KMS-11 (cell line): ENCODE measurements around the gene MEMO1.
"Not testable (repeated sequence)": the region's sequence is repeated elsewhere in the genome, so short reads cannot be mapped to it uniquely, and the experiment has no call there.

ENCODE experiments used
- H2AFZ ChIP-seq: fragments of 200-600 bp; sonication (generic); 2 replicates; pipeline ENCODE4 v1.6.1; 2016; ENCODE audit warnings: antibody characterized with exemption, mixed run types, low read depth
- H3K27ac ChIP-seq: fragments of 200-600 bp; sonication (generic); 2 replicates; pipeline ENCODE4 v1.6.1; 2016; ENCODE audit warnings: mild to moderate bottlenecking, mixed run types
- H3K27me3 ChIP-seq: fragments of 200-600 bp; sonication (generic); 2 replicates; pipeline ENCODE4 v1.6.1; 2017; ENCODE audit warnings: mild to moderate bottlenecking, low read depth, mixed run types, moderate library complexity; ENCODE audit not compliant: insufficient read depth
- H3K36me3 ChIP-seq: fragments of 200-600 bp; sonication (generic); 2 replicates; pipeline ENCODE4 v1.6.1; 2017; ENCODE audit warnings: mild to moderate bottlenecking, mixed run types; ENCODE audit not compliant: insufficient read depth
- H3K4me1 ChIP-seq: fragments of 200-600 bp; sonication (generic); 2 replicates; pipeline ENCODE4 v1.6.1; 2016; ENCODE audit warnings: mild to moderate bottlenecking, low read depth, mixed run types; ENCODE audit not compliant: poor library complexity, severe bottlenecking
- H3K4me2 ChIP-seq: fragments of 200-600 bp; sonication (generic); 2 replicates; pipeline ENCODE4 v1.7.0; 2016; ENCODE audit warnings: mild to moderate bottlenecking, mixed run types
- H3K4me3 ChIP-seq: fragments of 200-600 bp; sonication (generic); IDR thresholded peaks from 2 replicates; pipeline ENCODE4 v1.6.1; 2017; ENCODE audit warnings: low read depth, low read length, mixed read lengths; ENCODE audit not compliant: insufficient read depth
- H3K79me2 ChIP-seq: fragments of 200-600 bp; sonication (generic); 2 replicates; pipeline ENCODE4 v1.6.1; 2016; ENCODE audit warnings: low read depth, mixed run types; ENCODE audit not compliant: insufficient read depth
- H3K9ac ChIP-seq: fragments of 200-600 bp; sonication (generic); 2 replicates; pipeline ENCODE4 v1.6.1; 2016; ENCODE audit warnings: mild to moderate bottlenecking, mixed run types
- H4K20me1 ChIP-seq: fragments of 200-600 bp; sonication (generic); 2 replicates; pipeline ENCODE4 v1.6.1; 2016; ENCODE audit warnings: mild to moderate bottlenecking, mixed run types; ENCODE audit not compliant: insufficient read depth
- TF ChIP-seq, protein P1 (sequence below): fragments of 200-600 bp; sonication (generic); conservative IDR thresholded peaks from 2 replicates; pipeline ENCODE4 v1.6.1; 2017; ENCODE audit warnings: low read depth, mild to moderate bottlenecking, antibody characterized with exemption, low read length, moderate library complexity, mixed read lengths

The MEMO1 gene

DNA sequence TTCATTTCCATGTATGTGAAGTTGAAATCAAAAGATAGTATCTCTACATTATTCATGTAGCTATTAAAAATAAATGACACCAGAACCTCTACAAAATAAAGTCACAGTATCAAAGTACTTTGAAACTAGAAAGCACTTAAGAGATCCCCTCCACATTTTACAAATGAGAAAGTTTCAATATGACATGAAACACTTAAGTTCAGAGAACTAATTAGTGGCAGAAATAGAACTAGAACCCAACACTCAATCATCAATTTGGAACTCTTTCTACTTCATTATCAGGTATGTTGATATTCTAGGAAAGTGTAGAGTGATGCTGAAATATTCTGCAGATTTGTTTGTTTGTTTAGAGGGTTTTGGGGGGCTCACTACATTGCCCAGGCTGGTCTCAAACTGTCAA, 145.6 kb downstream of the MEMO1 start:
- no peak overlapping the region for H3K27ac ChIP-seq
- H3K9ac ChIP-seq: no peak overlapping the region
- no peak overlapping the region for H3K4me2 ChIP-seq
- peaks cover 3% of the 10 kb centered on the region for H3K4me1 ChIP-seq
- no peaks in the 10 kb centered on the region for H4K20me1 ChIP-seq
- TF ChIP-seq, protein P1, sequence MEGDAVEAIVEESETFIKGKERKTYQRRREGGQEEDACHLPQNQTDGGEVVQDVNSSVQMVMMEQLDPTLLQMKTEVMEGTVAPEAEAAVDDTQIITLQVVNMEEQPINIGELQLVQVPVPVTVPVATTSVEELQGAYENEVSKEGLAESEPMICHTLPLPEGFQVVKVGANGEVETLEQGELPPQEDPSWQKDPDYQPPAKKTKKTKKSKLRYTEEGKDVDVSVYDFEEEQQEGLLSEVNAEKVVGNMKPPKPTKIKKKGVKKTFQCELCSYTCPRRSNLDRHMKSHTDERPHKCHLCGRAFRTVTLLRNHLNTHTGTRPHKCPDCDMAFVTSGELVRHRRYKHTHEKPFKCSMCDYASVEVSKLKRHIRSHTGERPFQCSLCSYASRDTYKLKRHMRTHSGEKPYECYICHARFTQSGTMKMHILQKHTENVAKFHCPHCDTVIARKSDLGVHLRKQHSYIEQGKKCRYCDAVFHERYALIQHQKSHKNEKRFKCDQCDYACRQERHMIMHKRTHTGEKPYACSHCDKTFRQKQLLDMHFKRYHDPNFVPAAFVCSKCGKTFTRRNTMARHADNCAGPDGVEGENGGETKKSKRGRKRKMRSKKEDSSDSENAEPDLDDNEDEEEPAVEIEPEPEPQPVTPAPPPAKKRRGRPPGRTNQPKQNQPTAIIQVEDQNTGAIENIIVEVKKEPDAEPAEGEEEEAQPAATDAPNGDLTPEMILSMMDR: no peak
- H3K79me2 ChIP-seq: no peaks in the 10 kb centered on the region
- H3K27me3 ChIP-seq: no peaks in the 10 kb centered on the region
- no peaks in the 10 kb centered on the region for H3K36me3 ChIP-seq
- H2AFZ ChIP-seq: no peak overlapping the region
- H3K4me3 ChIP-seq: no peak overlapping the region

DNA sequence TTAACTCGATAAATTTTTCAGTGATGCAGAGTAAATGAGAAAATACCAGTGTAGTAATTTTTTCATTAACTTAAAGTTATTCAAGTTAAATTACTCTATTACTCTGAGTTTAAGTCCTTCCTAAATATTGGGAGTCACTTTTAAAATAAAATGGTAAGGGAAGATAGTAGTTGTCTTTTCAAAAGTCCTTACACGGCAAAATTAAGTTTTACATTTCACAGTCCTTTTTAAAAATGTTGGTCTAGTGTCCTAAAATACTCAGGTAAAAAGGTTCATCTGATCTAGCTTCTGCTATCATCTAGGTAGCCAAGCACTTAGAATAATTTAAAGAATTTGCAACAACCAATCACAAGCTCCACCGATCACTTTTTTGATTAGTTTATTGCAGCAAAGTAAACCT, 146.9 kb downstream of the MEMO1 start:
- no peak overlapping the region for H3K9ac ChIP-seq
- H3K36me3 ChIP-seq: no peaks in the 10 kb centered on the region
- no peak overlapping the region for H3K4me3 ChIP-seq
- H3K4me1 ChIP-seq: peaks cover 3% of the 10 kb centered on the region
- TF ChIP-seq, protein P1: no peak
- no peaks in the 10 kb centered on the region for H4K20me1 ChIP-seq
- H3K79me2 ChIP-seq: no peaks in the 10 kb centered on the region
- no peak overlapping the region for H2AFZ ChIP-seq
- H3K4me2 ChIP-seq: no peak overlapping the region
- H3K27me3 ChIP-seq: no peaks in the 10 kb centered on the region
- H3K27ac ChIP-seq: no peak overlapping the region

DNA sequence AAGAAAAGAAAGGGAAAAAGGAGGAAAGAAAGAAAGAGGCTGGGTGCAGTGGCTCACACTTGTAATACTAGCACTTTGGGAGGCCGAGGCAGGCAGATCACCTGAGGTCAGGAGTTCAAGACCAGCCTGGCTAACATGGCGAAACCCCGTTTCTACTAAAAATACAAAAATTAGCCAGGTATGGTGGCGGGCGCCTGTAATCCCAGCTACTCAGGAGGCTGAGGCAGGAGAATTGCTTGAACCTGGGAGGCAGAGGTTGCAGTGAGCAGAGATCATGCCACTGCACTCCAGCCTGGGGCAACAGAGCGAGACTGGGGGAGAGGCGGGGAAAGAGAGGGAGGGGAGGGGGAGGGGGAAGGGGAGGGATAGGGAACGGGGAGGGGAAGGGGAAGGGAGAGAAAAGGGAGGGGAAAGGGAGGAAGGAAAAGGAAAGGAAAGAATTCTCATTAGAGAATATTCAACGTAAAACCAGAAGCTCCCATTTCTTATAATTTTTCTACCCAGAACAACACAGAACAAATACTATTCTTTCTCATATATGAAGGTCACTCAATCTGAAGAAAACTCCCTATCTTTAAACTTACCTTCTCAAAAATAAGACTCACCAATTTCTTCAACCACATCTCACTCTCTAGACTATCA, 147.7 kb downstream of the MEMO1 start:
- not testable (repeated sequence) for H3K4me3 ChIP-seq, H3K4me2 ChIP-seq, H4K20me1 ChIP-seq, H2AFZ ChIP-seq, H3K4me1 ChIP-seq, H3K79me2 ChIP-seq, H3K27me3 ChIP-seq, H3K27ac ChIP-seq, H3K36me3 ChIP-seq, H3K9ac ChIP-seq

DNA sequence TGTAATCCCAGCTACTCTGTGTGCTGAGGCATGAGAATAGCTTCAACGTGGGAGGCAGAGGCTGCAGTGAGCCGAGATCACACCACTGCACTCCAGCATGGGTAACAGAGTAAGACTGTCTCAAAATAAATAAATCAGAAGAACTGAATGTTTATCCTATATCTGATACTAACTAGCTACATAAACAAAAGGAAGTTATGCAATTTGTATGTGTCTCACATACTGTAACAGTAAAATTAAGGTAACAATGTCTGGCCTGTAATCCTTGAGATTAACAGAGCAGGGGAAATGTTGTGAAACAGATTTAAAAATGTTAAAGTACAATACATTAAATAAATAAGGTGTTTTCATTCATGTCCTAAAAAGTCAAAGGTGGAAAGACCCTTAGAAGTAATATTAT, 150.8 kb downstream of the MEMO1 start:
- Histone ChIP-seq H3K27me3 (no peaks in the 10 kb centered on the region), H3K36me3 (no peaks in the 10 kb centered on the region), H3K79me2 (no peaks in the 10 kb centered on the region), H3K4me1 (no peaks in the 10 kb centered on the region), H3K9ac (no peak overlapping the region), H3K27ac (no peak overlapping the region), H3K4me3 (no peak overlapping the region), H4K20me1 (no peaks in the 10 kb centered on the region), H3K4me2 (no peak overlapping the region), H2AFZ (no peak overlapping the region)
- TF ChIP-seq, protein P1: no peak

DNA sequence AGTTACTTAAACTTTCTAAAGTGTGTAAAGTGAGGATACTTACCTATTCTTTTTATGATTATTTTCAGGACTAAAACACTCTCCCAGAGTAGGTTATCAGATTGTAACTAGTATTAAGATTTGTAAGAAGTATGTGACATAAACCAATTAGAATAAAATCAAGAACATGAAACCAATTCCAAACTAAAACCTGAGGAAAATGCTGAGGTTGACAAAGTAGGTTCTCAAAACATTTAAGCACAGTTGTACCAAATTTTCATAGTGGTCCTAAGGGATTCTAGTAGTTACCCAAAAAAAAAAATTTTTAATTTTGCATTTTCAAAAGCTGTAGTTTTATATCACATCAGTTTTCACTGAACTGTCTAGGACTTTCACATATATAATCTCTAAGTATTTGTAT, 157.3 kb downstream of the MEMO1 start:
- H3K27ac ChIP-seq: no peak overlapping the region
- no peaks in the 10 kb centered on the region for H3K4me1 ChIP-seq
- H3K36me3 ChIP-seq: no peaks in the 10 kb centered on the region
- no peak overlapping the region for H3K9ac ChIP-seq
- no peaks in the 10 kb centered on the region for H4K20me1 ChIP-seq
- H3K4me2 ChIP-seq: no peak overlapping the region
- no peaks in the 10 kb centered on the region for H3K27me3 ChIP-seq
- TF ChIP-seq, protein P1: no peak
- H3K79me2 ChIP-seq: no peaks in the 10 kb centered on the region
- H2AFZ ChIP-seq: no peak overlapping the region
- H3K4me3 ChIP-seq: no peak overlapping the region

DNA sequence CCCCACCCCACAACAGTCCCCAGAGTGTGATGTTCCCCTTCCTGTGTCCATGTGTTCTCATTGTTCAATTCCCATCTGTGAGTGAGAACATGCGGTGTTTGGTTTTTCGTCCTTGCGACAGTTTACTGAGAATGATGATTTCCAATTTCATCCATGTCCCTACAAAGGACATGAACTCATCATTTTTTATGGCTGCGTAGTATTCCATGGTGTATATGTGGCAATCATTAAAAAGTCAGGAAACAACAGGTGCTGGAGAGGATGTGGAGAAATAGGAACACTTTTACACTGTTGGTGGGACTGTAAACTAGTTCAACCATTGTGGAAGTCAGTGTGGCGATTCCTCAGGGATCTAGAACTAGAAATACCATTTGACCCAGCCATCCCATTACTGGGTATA, 168.7 kb downstream of the MEMO1 start:
- H3K4me2 ChIP-seq: not testable (repeated sequence)

More for the DNA sequence above, 168.7 kb downstream of the MEMO1 start:
- H4K20me1 ChIP-seq, H3K27ac ChIP-seq, H3K4me3 ChIP-seq, H3K36me3 ChIP-seq, H3K9ac ChIP-seq, H3K79me2 ChIP-seq, H2AFZ ChIP-seq, H3K4me1 ChIP-seq, H3K27me3 ChIP-seq: not testable (repeated sequence)
